ENCODE data around the gene LILRB3. TPM values are rescaled to one million over a fixed set of nuclear protein-coding genes. Genes with fewer than 3 reads are reported as not detected.
A peak's percentile ranks its signal among the peaks of the same experiment; 100 is the strongest.
"Not testable (repeated sequence)": the region's sequence is repeated elsewhere in the genome, so short reads cannot be mapped to it uniquely, and the experiment has no call there.

The LILRB3 gene
- total and polyA plus RNA-seq, 3 experiments from 2014 or later = 0.48 to 1.2 (median 0.49) TPM

GRCh38 chr19:54197121-54197520 lies 25.7 kb downstream of the LILRB3 start:
- Histone ChIP-seq H3K9me3 (ENCODE audit: low read length) (no peaks in the 10 kb centered on the region), H3K27me3 (ENCODE audit: insufficient read depth, low read length, poor library complexity, severe bottlenecking) (no peaks in the 10 kb centered on the region), H3K27ac (ENCODE audit: low read depth, low read length) (no peak overlapping the region), H3K4me1 (ENCODE audit: insufficient read depth, low read length) (peaks cover 22% of the 10 kb centered on the region), H3K36me3 (ENCODE audit: insufficient read depth, low read length) (peaks cover 8% of the 10 kb centered on the region), H3K4me3 (ENCODE audit: low read length) (no peak overlapping the region)
- DNase-seq = no peak
- peak overlapping the region in 2 of 8 donors; percentile 2 to 39 for H3K27ac Mint-ChIP-seq
- ChIA-PET CTCF (no interaction called here), POLR2A (no interaction called here)
- no peaks in the 10 kb centered on the region for H3K9me3 Mint-ChIP-seq
- peaks cover 33 to 40% (median 35%) of the 10 kb centered on the region in 3 donors for H3K4me1 Mint-ChIP-seq
- peaks cover 0 to 49% (median 14%) of the 10 kb centered on the region in 3 donors for H3K36me3 Mint-ChIP-seq
- H3K4me3 Mint-ChIP-seq = peak overlapping the region in 1 of 7 donors; percentile 30
- peaks cover 0 to 5% of the 10 kb centered on the region in 2 donors for H3K27me3 Mint-ChIP-seq

GRCh38 chr19:54196536-54196935 lies 26.3 kb downstream of the LILRB3 start:
- Histone ChIP-seq H3K4me1 (ENCODE audit: insufficient read depth, low read length) (peaks cover 22% of the 10 kb centered on the region), H3K36me3 (ENCODE audit: insufficient read depth, low read length) (peaks cover 6% of the 10 kb centered on the region), H3K4me3 (ENCODE audit: low read length) (no peak overlapping the region), H3K27me3 (ENCODE audit: insufficient read depth, low read length, poor library complexity, severe bottlenecking) (no peaks in the 10 kb centered on the region), H3K27ac (ENCODE audit: low read depth, low read length) (no peak overlapping the region), H3K9me3 (ENCODE audit: low read length) (no peaks in the 10 kb centered on the region)
- peaks cover 0 to 48% (median 12%) of the 10 kb centered on the region in 3 donors for H3K36me3 Mint-ChIP-seq
- H3K27me3 Mint-ChIP-seq = peaks cover 0 to 5% of the 10 kb centered on the region in 2 donors
- CTCF ChIA-PET = no interaction called here
- H3K27ac Mint-ChIP-seq = peak overlapping the region in 1 of 8 donors; percentile 39
- H3K9me3 Mint-ChIP-seq = no peaks in the 10 kb centered on the region
- peak overlapping the region in 1 of 7 donors; percentile 27 for H3K4me3 Mint-ChIP-seq
- POLR2A ChIA-PET = interaction anchor here (0.5 kb wide), 1 partner anchor 27 kb away, joined by 4 read pairs; no protein-coding TSS in a partner anchor
- H3K4me1 Mint-ChIP-seq = peaks cover 33 to 40% (median 35%) of the 10 kb centered on the region in 3 donors
- no peak for DNase-seq

- Mint-ChIP-seq H3K4me3 (peak overlapping the region in 1 of 7 donors; percentile 63), H3K36me3 (peaks cover 0 to 49% (median 12%) of the 10 kb centered on the region in 3 donors), H3K4me1 (peaks cover 25 to 36% (median 29%) of the 10 kb centered on the region in 3 donors)
- CTCF ChIA-PET; H3K9me3 ChIP-seq (ENCODE audit: low read length); H3K27me3 Mint-ChIP-seq; H3K4me3 ChIP-seq (ENCODE audit: low read length); POLR2A ChIA-PET; H3K9me3 Mint-ChIP-seq; DNase-seq; H3K36me3 ChIP-seq (ENCODE audit: insufficient read depth, low read length); H3K27ac ChIP-seq (ENCODE audit: low read depth, low read length); H3K27ac Mint-ChIP-seq; H3K27me3 ChIP-seq (ENCODE audit: insufficient read depth, low read length, poor library complexity, severe bottlenecking): not testable (repeated sequence)
- peaks cover 13% of the 10 kb centered on the region for H3K4me1 ChIP-seq (ENCODE audit: insufficient read depth, low read length)
Observed at GRCh38 chr19:54194463-54194862, 28.3 kb downstream of the LILRB3 start.

- Histone ChIP-seq H3K4me3 (ENCODE audit: low read length) (no peak overlapping the region), H3K36me3 (ENCODE audit: insufficient read depth, low read length) (peaks cover 6% of the 10 kb centered on the region), H3K27me3 (ENCODE audit: insufficient read depth, low read length, poor library complexity, severe bottlenecking) (no peaks in the 10 kb centered on the region), H3K9me3 (ENCODE audit: low read length) (no peaks in the 10 kb centered on the region), H3K27ac (ENCODE audit: low read depth, low read length) (no peak overlapping the region), H3K4me1 (ENCODE audit: insufficient read depth, low read length) (peaks cover 21% of the 10 kb centered on the region)
- Mint-ChIP-seq H3K27ac (peak overlapping the region in 3 of 8 donors; percentile 51 to 90 (median 65)), H3K27me3 (peaks cover 0 to 7% of the 10 kb centered on the region in 2 donors), H3K4me1 (peaks cover 30 to 43% (median 37%) of the 10 kb centered on the region in 3 donors), H3K9me3 (no peaks in the 10 kb centered on the region), H3K4me3 (peak overlapping the region; percentile 18 to 97 (median 88)), H3K36me3 (peaks cover 0 to 51% (median 12%) of the 10 kb centered on the region in 3 donors)
- ChIA-PET POLR2A (interaction anchor here (4.2 kb wide), 1 partner anchor 7 kb away, joined by 68 read pairs; the partner anchor contains the start of gene RPS9), CTCF (no interaction called here)
- DNase-seq = no peak
Observed at GRCh38 chr19:54193011-54193410, 29.8 kb downstream of the LILRB3 start.

GRCh38 chr19:54191811-54192453 lies 30.9 kb downstream of the LILRB3 start:
- ChIA-PET POLR2A (interaction anchor here (1.3 to 4.2 kb wide), 4 partner anchors 8 to 55 kb away, joined by 3 to 68 read pairs (median 54); partner anchors contain the start of genes CNOT3, LENG1 and RPS9), CTCF (interaction anchor here (1.1 to 1.4 kb wide), 4 partner anchors 15 to 55 kb away, joined by 3 to 4 read pairs (median 4); no protein-coding TSS in a partner anchor)
- peak overlapping the region; percentile 100 for H3K27ac ChIP-seq (ENCODE audit: low read depth, low read length)
- peaks cover 6% of the 10 kb centered on the region for H3K36me3 ChIP-seq (ENCODE audit: insufficient read depth, low read length)
- peaks cover 22% of the 10 kb centered on the region for H3K4me1 ChIP-seq (ENCODE audit: insufficient read depth, low read length)
- Mint-ChIP-seq H3K9me3 (no peaks in the 10 kb centered on the region), H3K36me3 (peaks cover 0 to 53% (median 12%) of the 10 kb centered on the region in 3 donors), H3K27me3 (peaks cover 0 to 7% of the 10 kb centered on the region in 2 donors), H3K27ac (peak overlapping the region; percentile 75 to 97 (median 89)), H3K4me3 (peak overlapping the region; percentile 82 to 99 (median 92)), H3K4me1 (peaks cover 37 to 54% (median 47%) of the 10 kb centered on the region in 3 donors)
- no peaks in the 10 kb centered on the region for H3K9me3 ChIP-seq (ENCODE audit: low read length)
- H3K4me3 ChIP-seq (ENCODE audit: low read length) = peak overlapping the region; percentile 78
- no peak for DNase-seq
- H3K27me3 ChIP-seq (ENCODE audit: insufficient read depth, low read length, poor library complexity, severe bottlenecking) = no peaks in the 10 kb centered on the region

- Histone ChIP-seq H3K36me3 (ENCODE audit: insufficient read depth, low read length) (peaks cover 6% of the 10 kb centered on the region), H3K27me3 (ENCODE audit: insufficient read depth, low read length, poor library complexity, severe bottlenecking) (no peaks in the 10 kb centered on the region), H3K27ac (ENCODE audit: low read depth, low read length) (peak within 1 kb of the TSS; percentile 100), H3K9me3 (ENCODE audit: low read length) (no peaks in the 10 kb centered on the region), H3K4me3 (ENCODE audit: low read length) (peak within 1 kb of the TSS; percentile 85), H3K4me1 (ENCODE audit: insufficient read depth, low read length) (peaks cover 22% of the 10 kb centered on the region)
- Mint-ChIP-seq H3K27ac (peak within 1 kb of the TSS; percentile 97 to 100 (median 100)), H3K4me1 (peaks cover 37 to 54% (median 47%) of the 10 kb centered on the region in 3 donors), H3K4me3 (peak within 1 kb of the TSS; percentile 88 to 99 (median 92)), H3K36me3 (peaks cover 0 to 56% (median 12%) of the 10 kb centered on the region in 3 donors), H3K9me3 (no peaks in the 10 kb centered on the region), H3K27me3 (peaks cover 0 to 7% of the 10 kb centered on the region in 2 donors)
- CTCF ChIA-PET = interaction anchor here (1.1 to 1.4 kb wide), 5 partner anchors 10 to 54 kb away, joined by 3 to 4 read pairs (median 3); no protein-coding TSS in a partner anchor
- POLR2A ChIA-PET = interaction anchor here (0.7 to 4.2 kb wide), 6 partner anchors 9 to 258 kb away, joined by 3 to 68 read pairs (median 26); partner anchors contain the start of genes CNOT3, LENG1, LENG8 and RPS9
- peak in 4 of 5 donors; percentile 84 to 97 (median 92) for DNase-seq
Observed at GRCh38 chr19:54191011-54191810, 31.6 kb downstream of the LILRB3 start, which contains the start of gene TSEN34. Gene TSEN34 (plus strand): TSS chr19:54191308. CDS start chr19:54191365, 57 bp downstream.

GRCh38 chr19:54190503-54191010 lies 32.2 kb downstream of the LILRB3 start:
- peak overlapping the region; percentile 97 to 100 (median 100) for H3K27ac Mint-ChIP-seq
- peaks cover 6% of the 10 kb centered on the region for H3K36me3 ChIP-seq (ENCODE audit: insufficient read depth, low read length)
- H3K9me3 Mint-ChIP-seq = no peaks in the 10 kb centered on the region
- peaks cover 0 to 56% (median 11%) of the 10 kb centered on the region in 3 donors for H3K36me3 Mint-ChIP-seq
- H3K9me3 ChIP-seq (ENCODE audit: low read length) = no peaks in the 10 kb centered on the region
- peak overlapping the region; percentile 100 for H3K27ac ChIP-seq (ENCODE audit: low read depth, low read length)
- peaks cover 22% of the 10 kb centered on the region for H3K4me1 ChIP-seq (ENCODE audit: insufficient read depth, low read length)
- no peaks in the 10 kb centered on the region for H3K27me3 ChIP-seq (ENCODE audit: insufficient read depth, low read length, poor library complexity, severe bottlenecking)
- peaks cover 0 to 7% of the 10 kb centered on the region in 2 donors for H3K27me3 Mint-ChIP-seq
- CTCF ChIA-PET = interaction anchor here (1.1 to 1.4 kb wide), 3 partner anchors 11 to 54 kb away, joined by 3 to 4 read pairs (median 3); no protein-coding TSS in a partner anchor
- peak overlapping the region; percentile 85 for H3K4me3 ChIP-seq (ENCODE audit: low read length)
- DNase-seq = peak; percentile 100
- peak overlapping the region; percentile 88 to 99 (median 92) for H3K4me3 Mint-ChIP-seq
- POLR2A ChIA-PET = interaction anchor here (0.7 to 4.2 kb wide), 6 partner anchors 10 to 258 kb away, joined by 3 to 68 read pairs (median 28); partner anchors contain the start of genes CNOT3, LENG1, LENG8 and RPS9
- H3K4me1 Mint-ChIP-seq = peaks cover 37 to 54% (median 45%) of the 10 kb centered on the region in 3 donors

All from CD8-positive, alpha-beta memory T cell (primary cell).